Subcutaneous abdominal adipose tissue (tissue), 5 donors: ENCODE data around the gene DRICH1.
A peak's percentile ranks its signal among the peaks of the same experiment; 100 is the strongest.

ENCODE experiments used
- H3K27ac ChIP-seq: one replicate; pipeline ENCODE4 v1.7.0; 2013; ENCODE audit warnings: low read depth, mild to moderate bottlenecking, inconsistent platforms, low read length, moderate library complexity
- H3K27me3 ChIP-seq, 5 donors: one replicate each; pipeline ENCODE4 v1.7.0; 2013; ENCODE audit warnings: low read length in 5 of 5, inconsistent platforms in 1 of 5; ENCODE audit not compliant: control insufficient read depth in 5 of 5, insufficient read depth in 4 of 5
- H3K36me3 ChIP-seq, 5 donors: one replicate each; pipeline ENCODE4 v1.7.0; 2013; ENCODE audit warnings: low read length in 5 of 5; ENCODE audit not compliant: control insufficient read depth in 5 of 5, insufficient read depth in 5 of 5
- H3K4me1 ChIP-seq, 5 donors: one replicate each; pipeline ENCODE4 v1.7.0; 2013; ENCODE audit warnings: low read length in 5 of 5, mild to moderate bottlenecking in 3 of 5, moderate library complexity in 1 of 5; ENCODE audit not compliant: control insufficient read depth in 5 of 5, insufficient read depth in 5 of 5
- H3K4me3 ChIP-seq, 5 donors: one replicate each; pipeline ENCODE4 v1.7.0; 2013; ENCODE audit warnings: low read length in 5 of 5, low read depth in 1 of 5
- H3K9ac ChIP-seq, 5 donors: one replicate each; pipeline ENCODE4 v1.7.0; 2013; ENCODE audit warnings: low read length in 5 of 5, mild to moderate bottlenecking in 4 of 5, moderate library complexity in 3 of 5
- H3K9me3 ChIP-seq, 5 donors: one replicate each; pipeline ENCODE4 v1.7.0; 2013; ENCODE audit warnings: low read length in 5 of 5; ENCODE audit not compliant: control insufficient read depth in 5 of 5
- donor health status: healthy.
- donor health status: healthy.
- donor health status: healthy.
- donor health status: healthy.
- donor health status: healthy.

DRICH1 gene

DNA sequence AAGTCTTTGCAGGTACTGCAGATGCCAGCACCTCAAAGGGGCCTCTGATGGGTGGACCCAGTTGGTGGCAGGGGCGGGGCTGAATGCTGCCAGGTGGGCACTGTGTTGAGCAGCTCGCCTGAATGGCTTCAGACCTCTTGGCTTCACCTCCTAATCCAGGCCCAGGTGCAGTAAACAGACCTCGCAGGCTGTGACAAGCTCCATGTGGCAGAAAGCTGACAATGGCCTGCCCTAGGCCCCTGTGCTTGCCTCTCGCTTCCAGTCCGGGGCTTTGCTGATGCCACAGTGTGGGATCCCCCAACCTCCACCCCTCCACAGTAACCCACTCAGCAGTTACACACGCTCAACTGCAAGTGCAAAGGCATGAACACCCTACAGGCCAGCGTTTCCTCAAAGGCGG is 61.4 kb downstream of the DRICH1 start:
- Histone ChIP-seq H3K27ac (no peak overlapping the region), H3K4me1 (peaks cover 0 to 5% (median 5%) of the 10 kb centered on the region in 5 donors), H3K36me3 (no peaks in the 10 kb centered on the region), H3K9ac (no peak overlapping the region), H3K4me3 (no peak overlapping the region), H3K27me3 (peaks cover 3 to 17% (median 13%) of the 10 kb centered on the region in 5 donors), H3K9me3 (no peaks in the 10 kb centered on the region)

DNA sequence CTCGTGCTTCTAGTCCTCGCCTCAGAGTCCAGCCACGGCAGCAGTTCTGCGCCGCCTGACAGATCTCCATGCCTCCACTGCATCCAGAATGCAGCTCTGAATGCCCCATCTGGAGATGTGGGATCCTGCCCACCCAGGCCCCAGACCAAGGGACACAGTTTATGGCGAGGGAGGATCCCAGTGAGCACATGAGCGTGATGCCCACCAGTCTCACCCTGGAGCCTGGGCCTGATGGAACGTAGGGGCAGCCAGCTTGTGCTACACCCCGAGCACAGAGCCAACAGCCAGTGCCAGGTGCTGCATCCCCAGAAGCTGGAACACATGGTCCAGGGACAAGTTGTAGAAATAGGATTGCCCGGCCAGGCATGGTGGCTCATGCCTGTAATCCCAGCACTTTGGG is 62.4 kb downstream of the DRICH1 start:
- Histone ChIP-seq H3K9me3 (no peaks in the 10 kb centered on the region), H3K9ac (no peak overlapping the region), H3K36me3 (no peaks in the 10 kb centered on the region), H3K27ac (no peak overlapping the region), H3K4me3 (no peak overlapping the region), H3K27me3 (peaks cover 7 to 26% (median 18%) of the 10 kb centered on the region in 5 donors), H3K4me1 (peaks cover 0 to 10% (median 9%) of the 10 kb centered on the region in 5 donors)

DNA sequence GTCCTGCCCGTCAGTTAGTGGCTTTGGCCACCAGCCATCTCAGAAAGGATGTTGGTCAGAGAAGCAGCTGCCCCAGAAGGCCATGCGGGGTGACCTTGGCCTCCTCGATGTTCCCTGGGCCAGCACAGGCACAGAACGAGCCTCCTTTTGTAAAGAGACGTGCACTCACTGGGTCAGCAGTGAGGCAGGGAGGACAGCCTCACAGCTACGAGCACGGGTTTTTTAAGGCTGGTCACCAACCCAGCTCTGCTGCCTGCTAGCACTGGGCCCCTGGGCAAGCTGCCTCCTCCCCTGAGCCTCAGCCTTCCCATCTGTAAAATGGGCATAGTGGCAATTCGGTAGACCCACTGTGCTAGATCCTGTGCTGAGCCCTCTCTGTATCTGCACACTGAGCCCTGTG is 62.8 kb downstream of the DRICH1 start:
- no peaks in the 10 kb centered on the region for H3K9me3 ChIP-seq

DNA sequence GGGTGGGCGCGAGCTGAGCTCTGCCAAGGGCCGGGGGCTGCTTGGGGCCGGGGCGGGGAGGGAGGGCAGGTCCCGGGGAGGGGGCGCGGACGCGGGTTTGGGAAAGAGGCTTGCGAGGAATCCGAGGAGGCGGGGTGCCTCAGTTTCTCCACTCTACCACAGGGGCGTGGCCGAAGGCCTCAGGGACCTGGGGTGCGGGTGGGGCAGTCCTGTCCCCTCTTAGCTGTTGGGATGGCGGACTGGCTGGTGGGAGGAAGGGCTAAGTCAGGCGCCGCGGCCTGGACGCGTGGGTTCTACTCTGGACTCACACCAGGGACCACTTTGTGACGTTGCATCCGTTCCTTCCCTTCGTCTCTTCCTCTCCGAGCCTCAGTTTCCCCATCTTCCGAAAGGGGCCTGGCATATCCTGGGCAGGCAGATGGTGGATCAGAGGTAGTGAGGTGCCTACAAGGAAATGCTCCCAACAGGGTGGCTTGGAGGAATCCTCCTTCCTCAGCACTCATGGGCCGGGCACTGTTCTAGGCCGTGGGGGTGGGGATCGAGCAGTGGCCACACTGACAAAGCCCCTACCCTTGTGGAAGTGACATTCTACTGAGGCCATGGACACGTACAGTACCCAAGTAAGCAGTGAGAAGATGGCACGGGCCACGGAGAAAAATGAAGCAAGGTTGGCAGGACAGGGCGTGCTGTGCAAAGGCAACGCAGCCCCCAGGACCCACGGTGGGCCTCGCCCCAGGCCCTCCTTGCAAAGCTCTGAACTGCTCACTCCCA is 65.2 kb downstream of the DRICH1 start:
- Histone ChIP-seq H3K4me3 (no peak overlapping the region), H3K9ac (no peak overlapping the region), H3K27ac (no peak overlapping the region), H3K27me3 (peaks cover 11 to 40% (median 31%) of the 10 kb centered on the region in 5 donors), H3K9me3 (no peaks in the 10 kb centered on the region), H3K4me1 (peaks cover 0 to 10% (median 9%) of the 10 kb centered on the region in 5 donors), H3K36me3 (no peaks in the 10 kb centered on the region)

More for the DNA sequence above, 62.8 kb downstream of the DRICH1 start:
- Histone ChIP-seq H3K27me3 (peaks cover 10 to 31% (median 22%) of the 10 kb centered on the region in 5 donors), H3K4me3 (no peak overlapping the region), H3K9ac (no peak overlapping the region), H3K36me3 (no peaks in the 10 kb centered on the region), H3K4me1 (peaks cover 0 to 10% (median 9%) of the 10 kb centered on the region in 5 donors), H3K27ac (no peak overlapping the region)

DNA sequence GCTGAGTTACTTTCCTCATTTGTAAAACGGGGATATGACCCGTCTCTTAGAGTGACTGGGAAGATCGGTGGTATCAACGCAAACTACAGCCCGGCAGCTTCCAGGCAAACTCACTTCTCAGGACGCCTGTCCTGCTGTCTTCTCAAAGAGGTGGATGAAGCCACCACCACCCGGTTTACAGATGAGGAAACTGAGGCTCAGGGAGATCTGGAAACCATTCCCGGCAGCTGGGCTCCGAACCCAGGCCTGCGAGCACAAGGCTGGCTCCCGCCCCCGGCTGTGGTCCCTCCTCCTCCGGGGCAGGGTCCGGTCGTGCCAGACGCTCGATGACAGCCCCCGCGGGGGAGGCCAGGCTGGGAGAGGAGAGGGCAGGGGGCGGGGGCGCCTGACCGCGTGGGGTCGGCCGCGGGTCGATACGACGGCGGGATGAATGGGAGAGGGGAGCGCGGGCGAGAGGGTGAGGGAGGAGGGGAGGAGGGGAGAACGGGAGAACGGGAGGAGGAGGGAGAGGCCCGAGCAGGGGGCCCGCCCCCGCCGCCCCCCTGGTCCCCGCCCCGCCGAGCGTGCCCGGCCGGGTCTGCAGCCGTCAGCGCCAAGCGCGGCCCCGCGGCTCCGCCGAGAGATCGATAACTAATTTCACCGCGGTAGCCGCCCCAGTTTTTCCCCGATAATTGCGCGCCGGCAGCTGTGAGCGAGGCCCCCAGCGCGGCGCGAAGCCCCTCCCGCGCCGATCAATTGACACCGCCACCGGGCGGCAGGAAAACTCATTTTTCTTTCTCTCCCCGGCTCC is 66.0 kb downstream of the DRICH1 start:
- H3K4me1 ChIP-seq: peaks cover 0 to 10% (median 9%) of the 10 kb centered on the region in 5 donors
- no peak overlapping the region for H3K27ac ChIP-seq
- H3K36me3 ChIP-seq: no peaks in the 10 kb centered on the region
- H3K9me3 ChIP-seq: no peaks in the 10 kb centered on the region
- H3K4me3 ChIP-seq: peak overlapping the region; percentile 19 to 59 (median 48)
- H3K27me3 ChIP-seq: peaks cover 11 to 40% (median 31%) of the 10 kb centered on the region in 5 donors
- peak overlapping the region in 2 of 5 donors; percentile 14 to 31 for H3K9ac ChIP-seq

DNA sequence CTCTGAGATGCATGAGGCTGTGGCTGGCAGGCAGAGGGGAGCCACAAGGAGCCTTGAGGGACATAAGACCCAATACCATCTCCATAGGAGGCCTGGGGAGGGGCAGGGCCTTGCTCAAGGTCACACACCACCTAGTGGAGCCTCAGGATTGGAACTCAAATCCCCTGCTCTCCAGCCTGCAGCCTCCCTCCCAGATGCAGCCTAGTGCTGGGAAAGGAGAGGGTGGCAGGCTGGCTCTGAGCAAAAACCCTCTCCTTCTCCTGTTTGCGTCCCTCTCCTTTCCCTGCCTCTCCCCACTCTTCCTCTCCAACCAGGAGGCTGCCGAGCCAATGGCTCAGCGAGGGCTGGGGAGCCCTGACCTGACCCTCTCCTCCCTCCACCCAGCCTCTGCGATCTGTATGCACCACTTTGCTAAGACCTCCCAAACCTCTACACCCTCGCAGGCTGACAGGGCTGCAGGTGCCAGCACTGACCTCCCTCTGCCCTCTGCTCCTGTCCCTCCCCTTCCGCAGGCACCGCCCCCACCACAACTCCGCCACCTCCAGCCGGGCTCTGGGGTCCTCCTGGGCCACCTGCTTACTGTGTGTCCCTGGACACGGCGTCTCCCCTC is 66.7 kb downstream of the DRICH1 start:
- peaks cover 0 to 10% (median 9%) of the 10 kb centered on the region in 5 donors for H3K4me1 ChIP-seq
- H3K9me3 ChIP-seq: no peaks in the 10 kb centered on the region
- peak overlapping the region in 2 of 5 donors; percentile 14 to 31 for H3K9ac ChIP-seq
- H3K36me3 ChIP-seq: no peaks in the 10 kb centered on the region
- H3K27ac ChIP-seq: no peak overlapping the region
- peaks cover 11 to 40% (median 31%) of the 10 kb centered on the region in 5 donors for H3K27me3 ChIP-seq
- H3K4me3 ChIP-seq: peak overlapping the region; percentile 19 to 59 (median 48)

DNA sequence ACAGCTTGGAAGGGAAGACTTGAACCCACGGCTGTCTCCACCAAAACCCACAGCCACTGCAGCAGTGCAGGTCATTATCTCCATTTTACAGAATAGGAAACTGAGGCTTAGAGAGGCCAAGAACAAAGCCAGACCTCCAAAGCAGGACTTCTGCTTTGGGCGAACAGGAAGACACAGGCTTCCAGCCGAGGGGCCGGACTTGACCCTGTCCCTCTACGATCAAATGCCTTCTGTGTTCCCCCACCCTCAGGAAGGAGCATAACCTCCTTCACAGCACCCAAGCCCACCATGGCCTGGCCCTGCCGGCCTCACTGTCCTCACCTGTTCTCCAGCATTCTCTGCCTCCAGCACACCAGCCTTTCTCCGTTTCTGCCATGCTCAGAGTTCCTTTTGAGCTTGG is 67.8 kb downstream of the DRICH1 start:
- no peak overlapping the region for H3K4me3 ChIP-seq
- H3K4me1 ChIP-seq: peaks cover 0 to 10% (median 9%) of the 10 kb centered on the region in 5 donors
- no peak overlapping the region for H3K27ac ChIP-seq
- no peaks in the 10 kb centered on the region for H3K9me3 ChIP-seq
- H3K36me3 ChIP-seq: no peaks in the 10 kb centered on the region
- H3K27me3 ChIP-seq: peaks cover 11 to 40% (median 29%) of the 10 kb centered on the region in 5 donors
- H3K9ac ChIP-seq: no peak overlapping the region

DNA sequence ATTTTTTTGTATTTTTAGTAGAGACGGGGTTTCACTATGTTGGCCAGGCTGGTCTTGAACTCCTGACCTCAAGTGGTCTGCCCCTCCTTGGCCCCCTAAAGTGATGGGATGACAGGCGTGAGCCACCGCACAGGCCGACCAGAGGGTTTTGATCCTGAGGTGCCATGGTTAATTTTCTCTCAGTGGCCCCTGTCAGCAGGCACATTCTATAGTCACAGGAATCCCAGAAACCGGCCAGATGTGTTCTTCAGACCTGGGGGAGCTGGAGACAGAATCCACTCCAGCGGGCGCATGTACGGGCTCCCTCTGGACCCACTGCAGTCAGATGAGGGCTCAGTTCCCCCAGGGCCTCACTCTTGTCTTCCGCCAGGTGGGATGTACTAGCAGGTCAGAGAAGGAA is 69.0 kb downstream of the DRICH1 start:
- no peaks in the 10 kb centered on the region for H3K9me3 ChIP-seq
- no peaks in the 10 kb centered on the region for H3K36me3 ChIP-seq
- peaks cover 0 to 10% (median 9%) of the 10 kb centered on the region in 5 donors for H3K4me1 ChIP-seq
- peaks cover 11 to 40% (median 29%) of the 10 kb centered on the region in 5 donors for H3K27me3 ChIP-seq
- H3K27ac ChIP-seq: no peak overlapping the region
- H3K9ac ChIP-seq: no peak overlapping the region
- H3K4me3 ChIP-seq: no peak overlapping the region

DNA sequence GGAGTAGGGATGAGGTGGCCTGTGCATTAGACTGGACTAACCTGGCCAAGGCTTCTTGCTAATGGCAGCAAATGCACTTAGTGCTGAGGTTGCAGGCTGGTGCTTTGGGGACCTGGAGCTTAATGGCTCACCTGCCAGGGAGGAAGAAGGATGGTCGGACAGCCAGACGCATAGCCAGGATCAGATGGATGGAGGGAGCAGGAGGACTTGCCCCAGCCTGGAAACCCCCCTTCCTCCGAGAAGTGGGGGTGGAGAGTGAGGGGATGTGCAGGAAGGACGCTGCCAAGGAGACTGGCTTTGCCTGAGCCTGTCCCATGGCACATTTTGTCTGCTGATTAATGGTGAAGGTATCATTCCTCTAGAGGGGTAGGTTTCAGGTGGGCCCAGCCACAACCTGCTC is 69.9 kb downstream of the DRICH1 start:
- Histone ChIP-seq H3K27me3 (peaks cover 11 to 39% (median 29%) of the 10 kb centered on the region in 5 donors), H3K27ac (no peak overlapping the region), H3K9ac (no peak overlapping the region), H3K9me3 (no peaks in the 10 kb centered on the region), H3K36me3 (no peaks in the 10 kb centered on the region), H3K4me3 (no peak overlapping the region), H3K4me1 (peaks cover 0 to 10% (median 9%) of the 10 kb centered on the region in 5 donors)
